Measurements from ENCODE around the gene SCN10A. TPM values are rescaled to one million over a fixed set of nuclear protein-coding genes. Genes with fewer than 3 reads are reported as not detected.

Gene SCN10A
- total RNA-seq, 4 donors from 2014 or later, result not detected

GRCh38 chr3:38669668-38670067 lies 146.3 kb downstream of the SCN10A start:
- Histone ChIP-seq H3K9me3 (no peaks in the 10 kb centered on the region), H3K4me1 (no peaks in the 10 kb centered on the region), H3K36me3 (no peaks in the 10 kb centered on the region), H3K27me3 (peaks cover 4% of the 10 kb centered on the region), H3K27ac (no peak overlapping the region), H3K4me3 (no peak overlapping the region)
- no peak for TF ChIP-seq POLR2A (IDR thresholded peaks at IDR 0.05)
- no peak for TF ChIP-seq EP300 (IDR thresholded peaks at IDR 0.05)
- TF ChIP-seq POLR2AphosphoS5 (IDR thresholded peaks at IDR 0.05), result no peak
- TF ChIP-seq CTCF (IDR thresholded peaks at IDR 0.05), result no peak
- DNase-seq (ENCODE audit: low spot score in 2 of 2), result no peak
- WGBS, result 27% methylated on average over 4 of the region's 4 CpGs

- H3K9me3 ChIP-seq, result no peaks in the 10 kb centered on the region
- H3K4me3 ChIP-seq, result no peak overlapping the region
- H3K27me3 ChIP-seq, result peaks cover 40% of the 10 kb centered on the region
- no peak for DNase-seq (ENCODE audit: low spot score in 2 of 2)
- TF ChIP-seq EP300 (IDR thresholded peaks at IDR 0.05) (no peak), POLR2AphosphoS5 (IDR thresholded peaks at IDR 0.05) (no peak), CTCF (IDR thresholded peaks at IDR 0.05) (no peak)
- WGBS, result 40% methylated on average over 4 of the region's 4 CpGs
- no peak overlapping the region for H3K27ac ChIP-seq
- no peaks in the 10 kb centered on the region for H3K36me3 ChIP-seq
- H3K4me1 ChIP-seq, result no peaks in the 10 kb centered on the region
Measured at GRCh38 chr3:38662544-38662943, 153.5 kb downstream of the SCN10A start.

GRCh38 chr3:38658841-38659240 lies 157.2 kb downstream of the SCN10A start:
- H3K27ac ChIP-seq, result no peak overlapping the region
- H3K4me1 ChIP-seq, result no peaks in the 10 kb centered on the region
- H3K4me3 ChIP-seq, result no peak overlapping the region
- no peaks in the 10 kb centered on the region for H3K36me3 ChIP-seq
- TF ChIP-seq CTCF (IDR thresholded peaks at IDR 0.05) (no peak), POLR2AphosphoS5 (IDR thresholded peaks at IDR 0.05) (no peak), POLR2A (IDR thresholded peaks at IDR 0.05) (no peak), EP300 (IDR thresholded peaks at IDR 0.05) (no peak)
- H3K27me3 ChIP-seq, result peaks cover 64% of the 10 kb centered on the region
- H3K9me3 ChIP-seq, result no peaks in the 10 kb centered on the region
- 16% methylated on average over 9 of the region's 9 CpGs for WGBS
- DNase-seq (ENCODE audit: low spot score in 2 of 2), result no peak

GRCh38 chr3:38657369-38657768 lies 158.6 kb downstream of the SCN10A start:
- H3K4me1 ChIP-seq, result no peaks in the 10 kb centered on the region
- TF ChIP-seq POLR2A (IDR thresholded peaks at IDR 0.05), result no peak
- TF ChIP-seq CTCF (IDR thresholded peaks at IDR 0.05), result no peak
- TF ChIP-seq EP300 (IDR thresholded peaks at IDR 0.05), result no peak
- TF ChIP-seq POLR2AphosphoS5 (IDR thresholded peaks at IDR 0.05), result no peak
- no peaks in the 10 kb centered on the region for H3K36me3 ChIP-seq
- no peak overlapping the region for H3K27ac ChIP-seq
- peaks cover 67% of the 10 kb centered on the region for H3K27me3 ChIP-seq
- no peak overlapping the region for H3K4me3 ChIP-seq
- 48% methylated on average over 5 of the region's 5 CpGs for whole genome bisulfite sequencing
- DNase-seq (ENCODE audit: low spot score in 2 of 2), result no peak
- no peaks in the 10 kb centered on the region for H3K9me3 ChIP-seq

- no peak for DNase-seq (ENCODE audit: low spot score in 2 of 2)
Measured at GRCh38 chr3:38655708-38656300, 160.2 kb downstream of the SCN10A start.

More at GRCh38 chr3:38655708-38656300, 160.2 kb downstream of the SCN10A start:
- 17% methylated on average over 7 of the region's 7 CpGs for WGBS
- Histone ChIP-seq H3K4me3 (no peak overlapping the region), H3K27me3 (peaks cover 69% of the 10 kb centered on the region), H3K27ac (no peak overlapping the region), H3K4me1 (peaks cover 5% of the 10 kb centered on the region), H3K36me3 (no peaks in the 10 kb centered on the region), H3K9me3 (no peaks in the 10 kb centered on the region)
- TF ChIP-seq POLR2AphosphoS5 (IDR thresholded peaks at IDR 0.05) (no peak), CTCF (IDR thresholded peaks at IDR 0.05) (peak in 1 of 2 donors; percentile 11)

All from suprapubic skin (tissue), 4 donors.